Natural killer cell (primary cell): ENCODE measurements around the gene DNAI2. TPM values are rescaled to one million over a fixed set of nuclear protein-coding genes. Genes with fewer than 3 reads are reported as not detected.
"Not testable (repeated sequence)": the region's sequence is repeated elsewhere in the genome, so short reads cannot be mapped to it uniquely, and the experiment has no call there.

Experiments
- ATAC-seq, 3 donors: fragments of 150-1000 bp in 2 of 3; fragments of 200-7000 bp in 1 of 3; cut with Tn5 transposase; 1 replicate in 1 of 3; 2 replicates in 2 of 3; pipeline ENCODE4 v1.10.0; 2021; ENCODE audit warnings: mild to moderate bottlenecking in 2 of 3, moderate library complexity in 2 of 3
- DNase-seq, 2 donors: peaks; one replicate each; pipeline versions ENCODE4 v3.0.0 to v3.0.0-alpha.2; 2013 to 2021; ENCODE audit warnings: mixed read lengths in 1 of 2
- H3K27ac ChIP-seq: one replicate; pipeline ENCODE4 v1.5.1; 2013; ENCODE audit warnings: mild to moderate bottlenecking, low read length
- H3K27me3 ChIP-seq: one replicate; pipeline ENCODE4 v1.6.1; 2013; ENCODE audit warnings: low read length; ENCODE audit not compliant: control insufficient read depth, insufficient read depth
- H3K36me3 ChIP-seq: one replicate; pipeline ENCODE4 v1.6.1; 2013; ENCODE audit warnings: low read length; ENCODE audit not compliant: control insufficient read depth, insufficient read depth
- H3K4me1 ChIP-seq: one replicate; pipeline ENCODE4 v1.6.1; 2013; ENCODE audit warnings: low read length; ENCODE audit not compliant: control insufficient read depth, insufficient read depth
- H3K4me3 ChIP-seq: one replicate; pipeline ENCODE4 v1.5.1; 2013; ENCODE audit warnings: low read length
- H3K9me3 ChIP-seq: one replicate; pipeline ENCODE4 v1.6.1; 2013; ENCODE audit warnings: low read length; ENCODE audit not compliant: control insufficient read depth, insufficient read depth
- H3K27ac Mint-ChIP-seq, 2 donors: one replicate each; pipeline ENCODE4 v1.8.0; 2022; ENCODE audit warnings: mild to moderate bottlenecking in 2 of 2, mixed read lengths in 2 of 2, moderate library complexity in 1 of 2
- H3K27me3 Mint-ChIP-seq, 2 donors: one replicate each; pipeline ENCODE4 v1.8.0; 2022; ENCODE audit warnings: low read depth in 2 of 2, mixed read lengths in 2 of 2
- H3K36me3 Mint-ChIP-seq: one replicate; pipeline ENCODE4 v1.8.0; 2022; ENCODE audit warnings: mixed read lengths
- H3K4me1 Mint-ChIP-seq, 2 donors: one replicate each; pipeline ENCODE4 v1.8.0; 2022; ENCODE audit warnings: mixed read lengths in 2 of 2
- H3K4me3 Mint-ChIP-seq: one replicate; pipeline ENCODE4 v1.8.0; 2022; ENCODE audit warnings: mild to moderate bottlenecking, moderate library complexity, mixed read lengths
- H3K9me3 Mint-ChIP-seq, 2 donors: one replicate each; pipeline ENCODE4 v1.8.0; 2022; ENCODE audit warnings: mixed read lengths in 2 of 2
- CTCF ChIP-seq: fragments of 200-600 bp; IDR thresholded peaks from one replicate; pipeline ENCODE4 v1.8.0; 2022; ENCODE audit warnings: antibody characterized with exemption
- WGBS: methylation state at CpG from one replicate; pipeline ENCODE4 v1.1.7; 2013; ENCODE audit warnings: missing lambda C conversion rate; ENCODE audit not compliant: insufficient coverage; 5-methylcytosine and 5-hydroxymethylcytosine counted together
- intact Hi-C: fragments of 100-400 bp; cut with micrococcal nuclease; formaldehyde crosslinking; loops from one replicate; pipeline ENCODE4 v1.14.2; 2022
- total RNA-seq, 4 donors: library from RNA; stranded (reverse); fragments of 120-200 nt in 1 of 4; gene quantifications; one replicate each; pipeline versions ENCODE4 v1.2.3 to v1.2.4, GENCODE V29; 2013 to 2022

DNAI2 gene
- total RNA-seq, 3 donors from 2014 or later (not counting 1 experiment from before 2014, with no cell fraction given), result 0.35 to 1.8 (median 1.2) TPM

- ATAC-seq, result no peak
- H3K27me3 Mint-ChIP-seq, result peaks cover 0 to 8% of the 10 kb centered on the region in 2 donors
- 89% methylated on average over 5 of the region's 5 CpGs for WGBS
- H3K9me3 ChIP-seq, result no peaks in the 10 kb centered on the region
- H3K36me3 Mint-ChIP-seq, result no peaks in the 10 kb centered on the region
- H3K27me3 ChIP-seq, result no peaks in the 10 kb centered on the region
- H3K4me3 ChIP-seq, result no peak overlapping the region
- no peak overlapping the region for H3K27ac ChIP-seq
- H3K9me3 Mint-ChIP-seq, result no peaks in the 10 kb centered on the region
- H3K4me1 Mint-ChIP-seq, result peaks cover 41 to 42% of the 10 kb centered on the region in 2 donors
- no peak overlapping the region for H3K4me3 Mint-ChIP-seq
- no peak for DNase-seq
- TF ChIP-seq CTCF, result no peak
- no peaks in the 10 kb centered on the region for H3K36me3 ChIP-seq
- peak overlapping the region; percentile 68 to 72 for H3K27ac Mint-ChIP-seq
- peaks cover 41% of the 10 kb centered on the region for H3K4me1 ChIP-seq
- intact Hi-C loops, result no loop called here
Measured at GRCh38 chr17:74276541-74277009, 2.5 kb downstream of the DNAI2 start.

GRCh38 chr17:74277935-74278334, 3.9 kb downstream of the DNAI2 start:
- no peaks in the 10 kb centered on the region for H3K9me3 Mint-ChIP-seq
- H3K27me3 ChIP-seq, result no peaks in the 10 kb centered on the region
- no peaks in the 10 kb centered on the region for H3K36me3 Mint-ChIP-seq
- peaks cover 47 to 51% of the 10 kb centered on the region in 2 donors for H3K4me1 Mint-ChIP-seq
- peak overlapping the region in 1 of 2 donors; percentile 69 for H3K27ac Mint-ChIP-seq
- H3K9me3 ChIP-seq, result no peaks in the 10 kb centered on the region
- no peak overlapping the region for H3K4me3 ChIP-seq
- H3K4me3 Mint-ChIP-seq, result no peak overlapping the region
- DNase-seq, result no peak
- H3K27me3 Mint-ChIP-seq, result peaks cover 0 to 7% of the 10 kb centered on the region in 2 donors
- H3K27ac ChIP-seq, result no peak overlapping the region
- peaks cover 55% of the 10 kb centered on the region for H3K4me1 ChIP-seq
- TF ChIP-seq CTCF, result no peak
- ATAC-seq, result no peak
- 69% methylated on average over 1 of the region's 1 CpG for WGBS
- H3K36me3 ChIP-seq, result no peaks in the 10 kb centered on the region
- intact Hi-C loops, result no loop called here

GRCh38 chr17:74279617-74280016, 5.6 kb downstream of the DNAI2 start:
- not testable (repeated sequence) for H3K27me3 ChIP-seq, H3K9me3 ChIP-seq, H3K36me3 ChIP-seq, DNase-seq, H3K36me3 Mint-ChIP-seq, ATAC-seq, H3K9me3 Mint-ChIP-seq, H3K27me3 Mint-ChIP-seq, H3K4me3 ChIP-seq
- Mint-ChIP-seq H3K4me1 (peaks cover 38 to 46% of the 10 kb centered on the region in 2 donors), H3K27ac (peak overlapping the region; percentile 94 to 96), H3K4me3 (peak overlapping the region; percentile 50)
- Histone ChIP-seq H3K4me1 (peaks cover 57% of the 10 kb centered on the region), H3K27ac (peak overlapping the region; percentile 75)
- intact Hi-C loops, result loop anchor here (5.0 kb wide), 1 partner anchor 67 kb away; the partner anchor contains the start of gene TTYH2
- WGBS, result 96% methylated on average over 7 of the region's 7 CpGs

- no peaks in the 10 kb centered on the region for H3K36me3 Mint-ChIP-seq
- peak overlapping the region; percentile 94 to 96 for H3K27ac Mint-ChIP-seq
- peaks cover 38 to 45% of the 10 kb centered on the region in 2 donors for H3K4me1 Mint-ChIP-seq
- Histone ChIP-seq H3K36me3 (no peaks in the 10 kb centered on the region), H3K27ac (peak overlapping the region; percentile 75), H3K4me1 (peaks cover 57% of the 10 kb centered on the region), H3K27me3 (no peaks in the 10 kb centered on the region), H3K4me3 (no peak overlapping the region), H3K9me3 (no peaks in the 10 kb centered on the region)
- H3K9me3 Mint-ChIP-seq, result no peaks in the 10 kb centered on the region
- ATAC-seq (peak; percentile 77 to 89 (median 84)), DNase-seq (peak; percentile 60 to 85)
- whole genome bisulfite sequencing, result 49% methylated on average over 9 of the region's 9 CpGs
- intact Hi-C loops, result loop anchor here (5.0 kb wide), 1 partner anchor 68 kb away; the partner anchor contains the start of gene TTYH2
- peak overlapping the region; percentile 50 for H3K4me3 Mint-ChIP-seq
- H3K27me3 Mint-ChIP-seq, result no peaks in the 10 kb centered on the region
- TF ChIP-seq CTCF, result no peak
Measured at GRCh38 chr17:74280093-74280513, 6.1 kb downstream of the DNAI2 start.
